Embryonic facial prominence (tissue), 1 donor: ENCODE measurements around the gene PLIN5.

Experiments
- DNase-seq: peaks from one replicate; pipeline ENCODE4 v3.0.0-alpha.2; 2016; ENCODE audit errors: extremely low spot score

PLIN5 gene, protein sequence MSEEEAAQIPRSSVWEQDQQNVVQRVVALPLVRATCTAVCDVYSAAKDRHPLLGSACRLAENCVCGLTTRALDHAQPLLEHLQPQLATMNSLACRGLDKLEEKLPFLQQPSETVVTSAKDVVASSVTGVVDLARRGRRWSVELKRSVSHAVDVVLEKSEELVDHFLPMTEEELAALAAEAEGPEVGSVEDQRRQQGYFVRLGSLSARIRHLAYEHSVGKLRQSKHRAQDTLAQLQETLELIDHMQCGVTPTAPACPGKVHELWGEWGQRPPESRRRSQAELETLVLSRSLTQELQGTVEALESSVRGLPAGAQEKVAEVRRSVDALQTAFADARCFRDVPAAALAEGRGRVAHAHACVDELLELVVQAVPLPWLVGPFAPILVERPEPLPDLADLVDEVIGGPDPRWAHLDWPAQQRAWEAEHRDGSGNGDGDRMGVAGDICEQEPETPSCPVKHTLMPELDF

DNA sequence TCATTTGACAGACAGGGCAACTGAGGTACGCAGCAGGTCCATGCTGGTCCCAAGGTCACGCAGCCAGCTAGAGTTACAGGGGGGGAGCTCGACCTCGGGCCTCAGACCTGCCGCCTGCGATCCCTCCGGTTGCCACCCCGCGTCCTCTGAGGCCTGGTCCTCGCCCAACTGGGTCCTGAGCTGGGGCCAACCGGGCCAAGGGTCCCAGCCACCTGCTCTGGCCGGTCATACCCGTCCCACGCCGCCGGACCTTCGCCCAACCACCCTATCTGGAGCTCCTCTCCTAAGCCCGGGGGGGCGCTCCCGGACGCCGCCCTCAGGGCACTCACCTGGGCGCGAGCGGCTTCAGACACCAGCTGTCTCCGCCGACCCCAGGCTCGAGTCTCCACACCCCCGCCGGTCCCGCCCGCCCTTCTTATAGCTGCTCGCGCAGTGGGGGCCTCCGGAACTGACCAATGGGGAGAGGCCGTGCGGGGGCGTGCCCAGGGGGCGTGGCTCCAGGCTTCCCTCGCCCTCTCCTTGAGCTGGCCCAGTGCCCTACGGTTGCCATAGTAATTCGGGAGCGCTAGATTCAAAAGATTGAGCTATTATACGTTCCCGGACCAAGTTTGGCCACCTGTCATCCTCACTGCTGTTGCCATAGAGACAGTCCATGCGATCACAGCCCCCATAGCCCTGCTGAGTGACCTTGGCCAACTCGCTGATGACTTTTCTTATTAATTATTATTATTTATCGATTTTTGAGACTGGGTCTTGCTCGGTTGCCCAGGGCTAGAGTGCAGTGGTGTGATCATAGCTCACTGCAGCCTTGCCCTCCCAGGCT, at the start of gene PLIN5:
Gene PLIN5, minus strand, starts transcription at position 389 of the 823 bp plus-strand sequence. CDS start 1,150 bp downstream, outside the sequence.
- no peak for DNase-seq

DNA sequence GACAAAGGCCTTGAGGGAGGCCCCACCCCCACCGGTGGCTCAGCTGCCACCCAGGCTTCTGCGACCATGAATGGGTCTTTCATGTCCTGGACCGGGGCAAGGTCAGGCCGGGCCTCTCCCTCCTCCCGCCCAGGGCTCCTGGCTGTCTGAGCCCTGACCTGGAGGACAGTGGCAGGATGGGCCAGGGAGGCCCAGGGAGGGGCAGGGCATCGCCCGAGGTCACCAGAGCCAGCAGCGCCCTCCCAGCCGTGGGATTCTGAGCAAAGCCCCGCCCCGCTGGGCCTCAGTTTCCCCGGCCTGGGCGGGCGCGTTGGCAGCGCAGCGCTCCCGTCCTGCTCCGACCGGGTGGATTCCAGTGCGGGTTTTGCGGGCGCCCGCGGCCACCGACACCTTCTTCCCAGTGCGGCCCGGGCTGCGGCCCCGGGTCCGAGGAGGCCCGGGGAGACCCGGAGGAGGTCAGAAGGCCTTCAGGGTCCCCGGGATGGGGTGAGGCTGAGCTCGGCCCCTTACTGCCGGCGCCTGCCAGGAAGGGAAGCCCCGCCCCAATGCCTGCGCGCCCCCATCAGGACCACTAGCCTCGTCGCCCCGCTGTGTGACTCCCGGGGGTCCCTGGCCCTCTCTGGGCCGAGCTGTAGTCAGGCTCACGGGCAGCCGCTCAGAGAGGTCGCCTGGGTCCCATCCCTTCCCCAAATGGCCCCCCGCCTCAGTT, 49.1 kb upstream of the PLIN5 start:
- no peak for DNase-seq

DNA sequence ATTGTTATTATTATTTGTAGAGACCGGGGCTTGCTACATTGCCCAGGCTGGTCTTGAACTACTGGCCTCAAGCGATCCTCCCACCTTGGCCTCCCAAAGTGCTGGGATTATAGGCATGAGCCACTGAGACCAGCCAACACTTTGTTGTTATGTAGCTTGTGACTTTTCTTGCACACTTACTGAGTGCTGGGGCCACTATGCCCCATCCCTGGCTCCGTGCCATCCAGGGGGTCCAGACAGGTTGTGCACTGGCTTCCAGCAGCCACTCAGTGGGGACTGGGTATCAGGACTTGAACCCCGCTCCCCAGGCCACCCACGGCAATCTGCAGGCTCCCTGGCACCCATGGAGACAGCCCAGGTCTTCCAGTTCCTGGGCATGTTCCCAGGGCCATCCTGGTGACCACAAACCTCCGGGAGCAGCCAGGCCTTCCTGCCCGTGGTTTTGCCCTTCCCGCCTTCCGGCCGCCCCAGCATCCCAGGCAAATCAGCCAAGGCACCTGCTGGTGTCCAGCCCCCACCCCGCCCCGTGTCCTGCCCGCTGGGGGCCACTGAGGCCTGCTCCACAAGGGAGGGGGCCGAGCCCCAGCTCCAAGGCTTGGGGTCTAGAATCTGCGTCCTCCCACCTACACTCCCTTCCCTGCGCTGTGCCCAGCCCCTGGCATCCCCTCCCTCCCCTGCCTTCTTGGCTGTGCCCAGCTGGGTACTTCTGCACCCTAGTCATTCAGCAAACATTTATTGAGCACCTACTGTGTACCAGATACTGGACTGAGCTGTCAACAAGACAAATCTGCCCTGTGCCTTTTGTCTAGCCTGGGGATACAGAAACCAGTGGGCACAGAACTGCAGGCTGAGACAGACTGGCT, 48.2 kb upstream of the PLIN5 start:
- no peak for DNase-seq

DNA sequence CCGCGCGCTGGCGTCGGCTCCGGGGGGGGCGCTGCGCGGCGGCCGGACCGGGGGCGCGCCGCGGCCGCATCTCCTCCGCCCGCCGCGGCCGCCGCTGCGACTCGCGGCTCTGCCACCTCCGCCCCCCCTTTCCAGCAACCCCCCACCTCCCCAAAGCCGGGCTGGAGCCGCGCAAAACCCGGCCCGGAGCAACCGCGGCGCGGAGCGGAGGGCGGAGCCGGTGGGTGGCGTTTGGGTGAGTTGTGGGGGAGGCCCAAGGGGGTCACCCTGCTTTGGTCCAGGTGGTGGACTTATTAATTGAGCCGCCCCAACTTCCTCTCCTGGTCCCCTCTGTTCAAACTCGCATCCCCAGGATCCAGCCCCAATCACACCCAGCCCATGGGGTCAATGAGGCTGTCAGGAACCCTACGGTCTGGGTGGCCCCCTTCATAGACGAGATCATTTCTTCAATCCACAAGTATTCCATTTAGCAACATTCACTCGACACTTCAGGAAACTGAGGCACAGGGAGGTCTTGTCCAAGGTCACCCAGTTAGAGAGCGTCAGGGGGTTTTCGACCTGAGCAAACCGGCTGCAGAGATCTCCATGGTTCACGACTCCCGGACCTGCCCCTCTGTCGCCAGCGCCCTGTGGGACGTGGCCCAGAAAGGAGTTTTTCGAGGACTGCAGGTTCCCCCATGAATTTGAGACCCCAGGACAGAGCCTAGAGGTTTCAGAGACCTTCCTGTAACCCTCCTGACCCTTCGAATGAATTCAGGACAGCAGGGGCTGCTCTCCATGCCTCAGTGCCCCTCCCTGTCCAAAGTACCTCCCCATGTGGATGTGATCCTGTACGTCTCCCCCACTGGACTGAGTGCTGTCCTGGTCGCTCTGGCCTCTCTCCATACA, 46.9 kb upstream of the PLIN5 start:
- no peak for DNase-seq

DNA sequence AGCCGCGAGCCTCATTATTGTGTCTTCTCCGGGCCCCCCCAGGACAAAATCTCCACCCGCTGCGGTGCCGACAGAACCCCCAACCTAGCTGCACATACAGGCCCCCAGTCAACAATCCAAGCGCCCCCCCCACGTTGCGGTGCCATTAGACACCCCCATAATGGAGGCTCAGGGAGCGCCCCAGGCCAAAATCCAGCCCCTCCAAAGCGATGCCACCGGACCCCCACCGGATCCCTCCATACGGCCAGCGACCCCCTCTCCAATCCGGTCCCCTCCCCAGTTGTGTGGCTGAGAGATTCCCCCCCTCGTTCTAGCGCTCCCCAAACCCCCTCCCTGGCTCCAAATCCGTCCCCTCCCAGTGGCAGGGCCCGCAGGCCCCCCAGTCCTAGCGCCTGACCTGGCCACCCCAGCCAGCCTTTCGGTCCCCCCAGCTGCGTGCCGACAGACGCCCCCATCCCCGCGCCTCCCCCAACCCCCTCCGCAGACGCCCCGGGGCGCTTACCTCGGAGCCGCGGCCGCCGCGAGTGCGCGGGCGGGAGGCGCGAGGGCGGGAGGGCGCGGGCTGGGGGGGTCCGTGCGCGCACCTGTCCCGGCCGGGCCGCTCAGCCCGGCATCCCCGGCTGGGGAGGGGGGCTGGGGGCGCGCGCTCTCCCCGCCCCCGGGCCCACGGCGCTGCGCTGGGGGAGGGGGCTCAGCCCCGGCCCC, 46.1 kb upstream of the PLIN5 start:
- DNase-seq, result no peak

DNA sequence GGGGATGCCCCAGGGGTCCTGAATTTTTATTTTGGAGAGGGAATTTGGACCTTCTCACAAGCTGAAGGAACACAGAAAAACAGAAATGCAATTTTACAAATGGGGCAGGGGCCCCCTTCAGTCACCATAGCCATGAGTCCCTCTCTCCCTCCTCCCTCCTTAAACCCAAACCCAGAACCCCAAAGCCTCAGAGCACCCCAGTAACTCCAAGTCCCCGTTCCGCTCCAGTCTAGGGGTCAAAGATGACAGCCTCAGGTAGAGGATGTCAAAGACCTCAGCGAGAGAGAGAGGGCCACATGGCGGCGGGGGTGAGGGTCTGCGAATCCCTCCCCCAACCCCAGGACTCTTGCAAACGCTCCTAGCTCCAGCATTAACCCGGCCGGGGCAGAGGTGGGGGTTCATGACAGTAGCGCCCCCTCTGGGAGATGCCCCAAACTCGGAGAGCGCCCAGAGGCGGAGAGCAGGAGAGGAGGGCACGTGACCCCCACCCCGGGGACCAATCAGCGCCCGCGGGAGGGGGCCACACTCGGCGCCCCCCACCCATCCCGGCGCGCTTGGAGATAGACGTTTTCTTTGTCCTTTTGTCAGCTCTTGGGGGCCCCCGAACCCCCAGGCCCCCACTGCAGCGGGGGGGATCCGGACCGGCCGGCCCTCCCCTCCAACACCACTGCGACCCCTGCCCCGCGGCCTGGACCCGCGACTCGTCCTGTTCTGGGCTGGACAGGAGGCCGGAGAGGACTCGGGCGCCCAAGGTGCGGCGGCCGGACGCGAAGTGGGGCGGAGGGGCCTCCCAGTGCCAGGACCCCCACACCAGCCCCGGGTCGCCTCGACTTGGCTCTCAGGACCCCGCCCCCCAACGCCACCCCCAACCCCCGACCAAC, 45.2 kb upstream of the PLIN5 start:
- DNase-seq, result no peak

DNA sequence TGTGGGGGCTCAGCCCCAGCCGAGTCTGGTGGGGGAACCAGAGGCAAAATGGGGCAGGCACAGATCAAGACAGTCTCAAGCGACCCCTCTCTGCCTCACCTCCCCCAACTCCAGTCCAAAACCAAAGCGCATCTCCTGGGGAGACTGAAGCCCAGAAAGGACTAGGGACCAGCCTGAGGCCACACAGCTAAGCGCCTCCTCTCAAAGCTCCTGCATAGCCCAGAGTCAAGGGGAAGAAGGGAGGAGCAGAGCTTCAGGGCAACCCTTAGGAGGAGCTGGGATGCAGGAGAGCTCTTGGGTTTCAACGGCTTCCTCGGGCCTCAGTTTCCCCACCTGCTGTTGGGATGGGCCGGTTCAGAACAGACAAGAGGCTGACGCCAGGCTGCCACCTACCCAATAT, 44.4 kb upstream of the PLIN5 start:
- no peak for DNase-seq

DNA sequence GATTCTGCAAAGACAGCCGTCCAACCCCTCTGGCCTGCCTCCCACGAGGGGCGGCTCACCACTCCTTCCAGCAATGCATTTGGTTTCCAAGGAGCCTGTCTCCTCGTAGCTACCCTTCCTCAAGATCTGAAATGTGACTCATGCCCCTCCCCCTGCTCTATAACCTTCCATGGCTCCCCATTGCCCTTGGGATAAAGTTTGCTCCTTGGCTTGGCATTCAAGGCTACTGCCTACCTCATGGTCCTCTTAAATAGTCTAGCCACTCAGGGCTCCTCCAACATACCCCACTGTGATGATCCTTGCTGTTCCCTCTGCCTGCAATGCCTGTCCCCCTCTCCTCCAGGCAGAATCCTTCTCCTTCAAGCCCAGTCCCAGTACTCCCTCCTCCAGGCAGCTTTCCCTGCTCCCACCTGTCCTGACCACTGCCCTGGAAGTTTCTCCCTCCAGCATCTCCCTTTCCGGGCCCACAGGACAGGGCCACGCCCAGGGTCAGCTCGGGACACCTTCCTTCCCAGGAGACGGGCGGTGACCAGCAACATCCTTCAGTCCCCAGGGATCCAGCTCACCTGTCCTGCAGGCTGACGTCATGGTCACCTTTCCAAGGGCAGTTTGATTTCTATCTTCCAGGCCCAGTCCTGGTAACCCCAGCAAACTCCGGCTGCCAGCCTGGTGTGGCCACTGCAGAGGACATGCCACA, 43.7 kb upstream of the PLIN5 start:
- no peak for DNase-seq

DNA sequence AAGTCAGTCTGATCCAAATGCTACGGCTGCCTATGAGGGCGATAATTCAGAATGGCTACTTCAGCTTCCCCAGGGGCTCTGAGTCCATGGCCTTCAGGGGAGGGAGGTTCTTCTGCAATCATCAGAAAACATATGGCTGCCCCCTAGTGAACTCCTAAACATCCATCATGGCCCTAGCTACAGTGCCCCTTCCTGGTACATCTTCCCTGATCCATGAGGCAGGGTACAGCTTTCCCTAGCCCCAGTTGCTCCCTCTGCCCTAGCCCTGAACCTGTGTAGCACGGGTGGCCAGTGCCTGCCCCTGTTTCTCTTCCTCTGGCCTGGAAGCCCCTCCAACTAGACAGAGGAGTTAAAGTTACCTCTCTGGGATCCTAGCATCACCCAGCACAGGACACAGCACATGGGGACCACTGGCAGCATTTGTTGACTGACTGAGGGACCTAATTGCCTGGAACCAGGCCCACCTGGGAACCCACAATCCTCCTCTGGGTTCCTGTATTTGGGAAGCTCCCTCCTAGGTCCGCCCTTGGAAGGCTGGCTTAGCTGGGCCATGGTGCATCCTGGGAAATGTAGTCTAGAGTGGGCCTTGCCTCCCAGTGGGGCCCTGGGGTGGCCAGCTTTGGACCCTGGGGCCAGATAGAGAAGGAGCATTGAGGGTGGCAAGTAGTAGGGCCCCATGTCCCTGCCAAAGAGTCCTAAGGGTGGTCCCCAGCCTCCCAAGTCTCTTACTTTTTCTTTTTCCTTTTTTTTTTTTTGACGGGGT, 42.2 kb upstream of the PLIN5 start:
- DNase-seq, result no peak

DNA sequence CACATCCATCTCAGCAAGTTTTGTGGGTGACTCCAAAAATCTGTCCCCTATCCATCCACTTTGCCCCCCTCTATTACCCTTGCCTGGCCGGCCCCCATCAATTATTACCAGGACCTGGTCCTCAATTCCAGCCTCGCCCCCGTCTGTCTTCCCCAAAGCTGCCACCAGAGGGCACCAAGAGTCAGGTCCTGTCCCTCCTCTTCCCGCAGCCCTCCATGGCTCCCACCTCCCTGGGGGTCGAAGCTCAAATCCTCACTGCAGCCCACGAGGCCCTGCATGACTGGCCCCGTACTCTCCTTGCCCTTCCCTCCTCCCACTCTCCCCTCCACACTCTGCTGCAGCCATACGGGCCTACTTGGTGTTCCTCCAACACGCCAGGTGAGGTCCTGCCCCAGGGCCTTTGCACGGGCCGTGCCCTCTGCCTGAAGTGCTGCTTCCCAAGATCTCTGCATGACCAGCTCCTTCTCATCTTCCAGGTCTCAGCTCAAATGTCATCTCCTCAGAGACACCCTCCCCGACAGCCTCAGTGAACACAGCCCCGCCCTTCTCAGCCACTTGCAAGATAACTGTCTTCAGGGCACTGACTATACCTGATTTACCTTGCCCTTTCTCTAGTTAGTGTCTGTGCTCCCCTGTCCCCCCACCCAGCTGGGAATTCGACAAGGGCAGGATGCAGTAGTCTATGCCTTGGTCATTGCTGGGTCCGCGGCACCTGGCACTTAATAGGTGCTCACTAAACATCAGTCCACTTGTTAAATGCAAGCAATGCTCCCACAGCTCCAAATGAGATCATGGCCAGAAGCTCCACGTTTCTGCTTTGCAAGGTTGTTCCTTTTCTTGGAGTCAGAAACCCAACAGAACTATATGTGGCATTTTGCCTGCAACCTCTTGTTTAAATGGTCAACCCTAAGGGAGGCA, 41.3 kb upstream of the PLIN5 start:
- DNase-seq, result no peak

DNA sequence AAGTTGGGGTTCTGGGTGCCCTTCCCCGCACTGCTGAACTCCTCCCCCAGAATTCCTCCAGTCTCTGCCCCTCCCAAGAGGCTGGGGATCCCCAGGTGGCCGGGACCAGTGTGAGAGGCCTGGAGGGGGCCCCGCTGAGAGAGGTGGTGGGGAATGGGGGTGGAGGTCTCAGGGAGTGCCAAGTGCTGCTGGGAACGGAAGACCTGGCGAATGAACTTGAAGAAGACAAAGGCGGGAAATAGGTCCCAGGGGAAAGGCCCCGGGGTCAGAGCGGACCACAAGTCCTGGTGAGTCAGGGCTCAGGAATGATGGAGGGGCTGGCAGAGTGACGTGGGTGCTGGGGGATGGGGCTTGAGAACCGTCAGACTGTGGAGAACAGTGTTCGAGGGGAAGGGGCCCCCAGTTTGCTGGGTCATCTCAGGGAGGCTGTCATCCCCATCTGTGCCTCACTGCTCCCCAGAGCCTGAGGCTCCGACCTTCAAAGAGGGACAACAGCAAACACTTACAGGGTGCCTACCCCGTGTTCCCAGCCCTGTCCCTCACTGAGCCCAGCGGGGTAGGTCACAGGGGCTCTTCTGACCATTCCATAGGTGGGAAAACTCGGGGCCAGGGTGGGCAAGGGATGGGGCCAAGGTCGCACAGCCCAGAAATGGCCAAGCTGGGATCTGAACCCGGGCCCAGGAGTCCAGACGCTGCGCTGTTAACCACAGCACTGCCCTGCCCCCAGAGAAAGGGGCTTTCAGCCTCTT, 40.4 kb upstream of the PLIN5 start:
- no peak for DNase-seq

DNA sequence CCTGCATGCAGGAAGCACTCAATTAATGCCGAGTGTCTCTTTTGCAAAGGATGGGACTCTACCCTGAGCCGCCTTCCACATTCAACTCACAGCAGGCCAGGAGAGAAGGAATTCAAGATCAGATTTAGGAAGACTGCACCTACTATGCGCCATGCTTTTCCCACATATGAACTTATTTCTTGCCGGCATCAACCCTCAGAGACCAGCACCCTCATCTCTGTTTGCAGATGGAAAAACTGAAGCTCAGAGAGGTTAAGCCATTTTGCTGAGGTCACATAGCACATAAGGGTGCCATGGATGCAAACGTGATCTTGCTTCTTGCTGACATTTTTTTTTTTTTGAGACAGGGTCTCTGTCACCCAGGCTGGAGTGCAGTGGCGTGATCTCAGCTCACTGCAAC, 38.7 kb upstream of the PLIN5 start:
- no peak for DNase-seq

DNA sequence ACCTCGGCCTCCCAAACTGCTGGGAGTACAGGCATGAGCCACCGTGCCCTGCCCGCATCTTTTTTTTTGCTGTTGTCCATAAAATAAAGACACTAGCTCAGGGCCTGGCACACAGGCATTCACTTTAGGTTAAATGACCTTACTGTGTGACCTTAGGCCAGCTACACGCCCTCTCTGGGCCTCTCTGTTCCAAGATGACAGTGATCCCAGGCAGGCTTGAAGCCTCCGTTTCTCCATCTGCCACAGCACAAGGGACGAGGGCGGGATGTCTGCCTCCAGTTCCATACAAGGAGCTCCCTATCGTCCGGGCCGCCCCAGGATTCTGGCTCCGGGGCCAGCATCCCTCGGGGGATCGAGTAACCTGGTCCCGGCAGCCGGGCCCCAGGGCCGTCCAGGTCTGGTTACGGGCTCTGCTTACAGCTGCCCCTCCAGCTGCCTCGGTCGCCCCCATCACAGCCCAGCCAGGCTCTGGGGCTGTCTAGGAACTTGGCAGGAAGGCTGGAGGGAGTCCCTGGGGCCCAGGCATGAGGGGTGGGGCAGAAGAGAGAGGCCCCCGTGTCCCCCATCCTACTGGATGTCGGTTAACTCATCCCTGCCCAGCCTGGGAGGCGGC, 36.4 kb upstream of the PLIN5 start:
- DNase-seq, result no peak

DNA sequence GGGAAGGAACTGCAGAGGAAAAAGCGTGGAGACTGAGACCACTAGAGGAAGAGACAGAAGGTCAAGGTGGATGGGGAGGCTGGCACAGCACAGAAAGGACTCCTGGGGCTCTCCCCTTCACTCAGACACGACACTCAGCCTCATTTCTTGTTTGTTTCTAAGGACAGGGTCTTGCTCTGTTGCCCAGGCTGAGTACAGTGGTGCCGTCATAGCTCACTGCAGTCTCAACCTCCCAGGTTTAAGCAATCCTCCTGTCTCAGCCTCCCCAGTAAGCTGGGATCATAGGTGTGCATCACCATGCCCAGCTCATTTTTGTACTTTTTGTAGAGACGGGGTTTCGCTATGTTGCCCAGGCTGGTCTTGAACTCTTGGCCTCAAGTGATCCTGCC, 35.9 kb upstream of the PLIN5 start:
- DNase-seq, result no peak

DNA sequence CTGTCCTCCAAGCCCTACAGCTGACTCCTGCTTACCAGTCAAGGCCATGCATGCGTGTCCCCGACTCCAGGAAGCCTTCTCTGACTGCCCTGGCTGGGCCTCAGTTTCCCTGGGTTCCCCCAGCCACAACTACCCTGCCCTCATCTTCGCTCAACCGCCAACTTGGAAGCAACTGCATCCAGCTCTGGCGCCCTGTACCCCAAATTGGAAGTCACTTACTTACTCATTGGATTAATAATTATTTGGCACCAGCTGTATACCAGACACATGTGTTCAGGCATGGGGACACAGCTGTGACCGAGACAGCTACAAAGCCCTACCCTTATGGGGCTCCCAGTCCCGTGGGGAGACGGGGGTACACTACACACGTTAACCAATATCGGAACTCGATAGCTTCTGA, 35.4 kb upstream of the PLIN5 start:
- DNase-seq, result no peak
